Measurements from ENCODE around the gene NEBL. TPM values are rescaled to one million over a fixed set of nuclear protein-coding genes. Genes with fewer than 3 reads are reported as not detected.
A peak's percentile ranks its signal among the peaks of the same experiment; 100 is the strongest.

NEBL gene
- total and polyA plus RNA-seq, 7 experiments from 2014 or later: 0.05 to 1.4 (median 0.13) TPM; not detected in 2

DNA sequence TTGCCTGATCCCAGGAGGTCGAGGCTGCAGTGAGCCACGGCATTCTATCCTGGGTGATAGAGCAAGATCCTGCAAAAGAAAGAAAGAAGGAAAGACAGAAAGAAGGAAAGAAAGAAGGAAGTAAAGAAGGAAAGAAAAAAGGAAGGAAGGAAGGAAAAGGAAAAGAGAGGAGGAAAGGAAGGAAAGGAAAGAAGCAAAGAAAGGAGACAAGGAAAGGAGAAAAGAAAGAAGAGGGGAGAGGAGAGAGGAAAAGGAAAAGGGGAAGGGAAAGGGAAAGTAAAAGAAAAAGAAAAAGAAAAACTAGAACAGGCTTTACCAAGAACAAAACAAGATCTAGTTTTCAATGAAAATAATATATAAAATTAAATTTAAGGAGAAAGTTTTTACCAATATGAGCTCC lies 15.0 kb downstream of the NEBL start:
- no peaks in the 10 kb centered on the region for H3K27me3 ChIP-seq (ENCODE audit: control insufficient read depth in 2 of 2, insufficient read depth in 2 of 2, low read length in 2 of 2)
- Mint-ChIP-seq H3K27me3 (peaks cover 0 to 16% (median 4%) of the 10 kb centered on the region in 5 donors), H3K36me3 (no peaks in the 10 kb centered on the region), H3K4me3 (no peak overlapping the region), H3K27ac (no peak overlapping the region), H3K4me1 (no peaks in the 10 kb centered on the region), H3K9me3 (peaks cover 0 to 5% (median 0%) of the 10 kb centered on the region in 11 donors)
- no peak overlapping the region for H3K27ac ChIP-seq (ENCODE audit: low read depth, low read length)
- DNase-seq (no peak), ATAC-seq (no peak)
- ChIA-PET CTCF (no interaction called here), POLR2A (no interaction called here)
- no peak overlapping the region for H3K4me3 ChIP-seq (ENCODE audit: low read length)
- no peaks in the 10 kb centered on the region for H3K4me1 ChIP-seq (ENCODE audit: control insufficient read depth in 2 of 2, insufficient read depth in 2 of 2, low read length in 2 of 2)
- no peaks in the 10 kb centered on the region for H3K36me3 ChIP-seq (ENCODE audit: control insufficient read depth in 2 of 3, insufficient read depth in 3 of 3, low read length in 3 of 3)
- intact Hi-C loops (cut with micrococcal nuclease): no loop called here
- H3K9me3 ChIP-seq (ENCODE audit: control insufficient read depth in 2 of 3, low read length in 3 of 3): no peaks in the 10 kb centered on the region

GRCh38 chr10:20879136-20879535 lies 18.0 kb downstream of the NEBL start:
- Histone ChIP-seq H3K4me1 (ENCODE audit: control insufficient read depth in 2 of 2, insufficient read depth in 2 of 2, low read length in 2 of 2) (no peaks in the 10 kb centered on the region), H3K27ac (ENCODE audit: low read depth, low read length) (no peak overlapping the region), H3K27me3 (ENCODE audit: control insufficient read depth in 2 of 2, insufficient read depth in 2 of 2, low read length in 2 of 2) (no peaks in the 10 kb centered on the region), H3K4me3 (ENCODE audit: low read length) (no peak overlapping the region), H3K9me3 (ENCODE audit: control insufficient read depth in 2 of 3, low read length in 3 of 3) (no peaks in the 10 kb centered on the region), H3K36me3 (ENCODE audit: control insufficient read depth in 2 of 3, insufficient read depth in 3 of 3, low read length in 3 of 3) (no peaks in the 10 kb centered on the region)
- peaks cover 0 to 5% (median 0%) of the 10 kb centered on the region in 11 donors for H3K9me3 Mint-ChIP-seq
- no peak overlapping the region for H3K4me3 Mint-ChIP-seq
- no peaks in the 10 kb centered on the region for H3K4me1 Mint-ChIP-seq
- H3K27me3 Mint-ChIP-seq: peaks cover 0 to 16% (median 4%) of the 10 kb centered on the region in 5 donors
- ATAC-seq (no peak), DNase-seq (no peak)
- H3K27ac Mint-ChIP-seq: no peak overlapping the region
- ChIA-PET CTCF (no interaction called here), POLR2A (no interaction called here)
- intact Hi-C loops (cut with micrococcal nuclease): no loop called here
- H3K36me3 Mint-ChIP-seq: no peaks in the 10 kb centered on the region

DNA sequence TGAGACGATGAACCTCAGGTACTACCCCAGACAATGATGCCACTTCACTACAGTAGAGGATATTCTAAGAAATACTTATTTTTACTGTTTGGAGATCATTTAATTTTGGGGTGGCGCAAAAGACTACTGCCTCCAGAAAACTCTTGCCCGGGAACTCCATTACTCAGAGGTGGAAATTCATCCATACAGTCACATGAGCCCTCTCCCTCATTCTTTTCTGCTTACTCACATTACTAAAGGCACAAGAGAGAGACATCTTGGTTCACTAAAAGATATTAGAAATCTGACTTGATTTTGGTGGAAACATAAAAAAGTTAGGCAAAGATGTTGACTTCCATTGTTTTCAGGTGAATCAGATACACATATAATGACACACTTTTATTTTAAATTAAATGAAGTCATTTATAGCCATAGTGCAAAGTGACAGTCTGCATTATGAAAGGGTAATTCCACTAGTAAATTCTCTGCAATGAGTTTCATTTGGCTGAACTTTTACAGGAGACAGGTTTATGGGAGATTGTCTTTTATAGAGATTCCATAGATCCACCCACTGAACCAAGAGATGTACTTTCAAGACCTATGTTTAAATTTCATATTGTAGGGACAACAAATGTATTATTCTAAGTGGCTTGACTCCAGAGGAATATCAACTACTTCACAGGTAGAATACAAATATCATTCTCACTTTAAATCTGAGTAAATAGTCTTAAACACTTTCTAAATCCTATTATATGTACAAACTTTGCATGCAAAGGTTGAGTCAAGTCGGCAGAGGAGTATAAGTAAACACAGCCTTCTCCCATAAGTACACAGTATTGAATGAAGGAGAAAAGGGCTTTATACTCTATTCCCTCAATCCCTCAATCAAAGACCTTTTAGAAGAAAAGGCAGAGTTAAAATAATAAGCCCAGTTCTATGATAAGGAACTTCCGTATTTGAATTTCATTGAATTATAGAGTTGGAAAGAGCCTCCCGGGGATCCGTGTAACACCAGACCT lies 18.8 kb downstream of the NEBL start:
- H3K27me3 ChIP-seq (ENCODE audit: control insufficient read depth in 2 of 2, insufficient read depth in 2 of 2, low read length in 2 of 2): no peaks in the 10 kb centered on the region
- peaks cover 0 to 16% (median 4%) of the 10 kb centered on the region in 5 donors for H3K27me3 Mint-ChIP-seq
- H3K36me3 ChIP-seq (ENCODE audit: control insufficient read depth in 2 of 3, insufficient read depth in 3 of 3, low read length in 3 of 3): no peaks in the 10 kb centered on the region
- H3K4me3 Mint-ChIP-seq: peak overlapping the region in 1 of 10 donors; percentile 12
- DNase-seq (no peak), ATAC-seq (no peak)
- CTCF ChIA-PET: no interaction called here
- peaks cover 0 to 5% (median 0%) of the 10 kb centered on the region in 11 donors for H3K9me3 Mint-ChIP-seq
- no peak overlapping the region for H3K27ac ChIP-seq (ENCODE audit: low read depth, low read length)
- no peaks in the 10 kb centered on the region for H3K9me3 ChIP-seq (ENCODE audit: control insufficient read depth in 2 of 3, low read length in 3 of 3)
- H3K4me3 ChIP-seq (ENCODE audit: low read length): no peak overlapping the region
- intact Hi-C loops (cut with micrococcal nuclease): no loop called here
- H3K36me3 Mint-ChIP-seq: no peaks in the 10 kb centered on the region
- H3K27ac Mint-ChIP-seq: no peak overlapping the region
- no peaks in the 10 kb centered on the region for H3K4me1 Mint-ChIP-seq
- POLR2A ChIA-PET: no interaction called here
- H3K4me1 ChIP-seq (ENCODE audit: control insufficient read depth in 2 of 2, insufficient read depth in 2 of 2, low read length in 2 of 2): no peaks in the 10 kb centered on the region

- Mint-ChIP-seq H3K9me3 (peaks cover 0 to 5% (median 0%) of the 10 kb centered on the region in 11 donors), H3K4me1 (no peaks in the 10 kb centered on the region), H3K4me3 (peak overlapping the region in 1 of 10 donors; percentile 12), H3K27ac (no peak overlapping the region), H3K27me3 (peaks cover 0 to 16% (median 4%) of the 10 kb centered on the region in 5 donors), H3K36me3 (no peaks in the 10 kb centered on the region)
- Histone ChIP-seq H3K4me1 (ENCODE audit: control insufficient read depth in 2 of 2, insufficient read depth in 2 of 2, low read length in 2 of 2) (no peaks in the 10 kb centered on the region), H3K36me3 (ENCODE audit: control insufficient read depth in 2 of 3, insufficient read depth in 3 of 3, low read length in 3 of 3) (no peaks in the 10 kb centered on the region), H3K4me3 (ENCODE audit: low read length) (no peak overlapping the region), H3K27ac (ENCODE audit: low read depth, low read length) (no peak overlapping the region), H3K9me3 (ENCODE audit: control insufficient read depth in 2 of 3, low read length in 3 of 3) (no peaks in the 10 kb centered on the region), H3K27me3 (ENCODE audit: control insufficient read depth in 2 of 2, insufficient read depth in 2 of 2, low read length in 2 of 2) (no peaks in the 10 kb centered on the region)
- no peak for DNase-seq
- ChIA-PET CTCF (no interaction called here), POLR2A (no interaction called here)
- intact Hi-C loops (cut with micrococcal nuclease): no loop called here
- ATAC-seq: no peak
These were observed 19.6 kb downstream of the NEBL start for GRCh38 chr10:20877554-20877953.

GRCh38 chr10:20874261-20874660 lies 22.9 kb downstream of the NEBL start:
- ChIA-PET CTCF (no interaction called here), POLR2A (no interaction called here)
- Mint-ChIP-seq H3K36me3 (no peaks in the 10 kb centered on the region), H3K27me3 (peaks cover 0 to 6% (median 4%) of the 10 kb centered on the region in 5 donors), H3K27ac (no peak overlapping the region), H3K4me1 (no peaks in the 10 kb centered on the region), H3K9me3 (peaks cover 0 to 5% (median 0%) of the 10 kb centered on the region in 11 donors), H3K4me3 (no peak overlapping the region)
- no peaks in the 10 kb centered on the region for H3K9me3 ChIP-seq (ENCODE audit: control insufficient read depth in 2 of 3, low read length in 3 of 3)
- DNase-seq (no peak), ATAC-seq (no peak)
- H3K27me3 ChIP-seq (ENCODE audit: control insufficient read depth in 2 of 2, insufficient read depth in 2 of 2, low read length in 2 of 2): no peaks in the 10 kb centered on the region
- no peaks in the 10 kb centered on the region for H3K4me1 ChIP-seq (ENCODE audit: control insufficient read depth in 2 of 2, insufficient read depth in 2 of 2, low read length in 2 of 2)
- no peaks in the 10 kb centered on the region for H3K36me3 ChIP-seq (ENCODE audit: control insufficient read depth in 2 of 3, insufficient read depth in 3 of 3, low read length in 3 of 3)
- no peak overlapping the region for H3K4me3 ChIP-seq (ENCODE audit: low read length)
- intact Hi-C loops (cut with micrococcal nuclease): no loop called here
- no peak overlapping the region for H3K27ac ChIP-seq (ENCODE audit: low read depth, low read length)

GRCh38 chr10:20871970-20872369 lies 25.1 kb downstream of the NEBL start:
- Mint-ChIP-seq H3K9me3 (peaks cover 0 to 6% (median 0%) of the 10 kb centered on the region in 11 donors), H3K27ac (no peak overlapping the region), H3K27me3 (peaks cover 0 to 6% (median 3%) of the 10 kb centered on the region in 5 donors), H3K4me3 (no peak overlapping the region), H3K36me3 (no peaks in the 10 kb centered on the region), H3K4me1 (no peaks in the 10 kb centered on the region)
- no peak for DNase-seq
- H3K27ac ChIP-seq (ENCODE audit: low read depth, low read length): no peak overlapping the region
- no peaks in the 10 kb centered on the region for H3K36me3 ChIP-seq (ENCODE audit: control insufficient read depth in 2 of 3, insufficient read depth in 3 of 3, low read length in 3 of 3)
- POLR2A ChIA-PET: no interaction called here
- no peaks in the 10 kb centered on the region for H3K27me3 ChIP-seq (ENCODE audit: control insufficient read depth in 2 of 2, insufficient read depth in 2 of 2, low read length in 2 of 2)
- H3K4me3 ChIP-seq (ENCODE audit: low read length): no peak overlapping the region
- CTCF ChIA-PET: no interaction called here
- H3K4me1 ChIP-seq (ENCODE audit: control insufficient read depth in 2 of 2, insufficient read depth in 2 of 2, low read length in 2 of 2): no peaks in the 10 kb centered on the region
- no peaks in the 10 kb centered on the region for H3K9me3 ChIP-seq (ENCODE audit: control insufficient read depth in 2 of 3, low read length in 3 of 3)
- intact Hi-C loops (cut with micrococcal nuclease): no loop called here
- no peak for ATAC-seq

GRCh38 chr10:20870834-20871233 lies 26.3 kb downstream of the NEBL start:
- Mint-ChIP-seq H3K9me3 (peaks cover 0 to 6% (median 0%) of the 10 kb centered on the region in 11 donors), H3K4me1 (no peaks in the 10 kb centered on the region), H3K4me3 (no peak overlapping the region), H3K27me3 (peaks cover 0 to 6% (median 3%) of the 10 kb centered on the region in 5 donors), H3K36me3 (no peaks in the 10 kb centered on the region), H3K27ac (no peak overlapping the region)
- H3K36me3 ChIP-seq (ENCODE audit: control insufficient read depth in 2 of 3, insufficient read depth in 3 of 3, low read length in 3 of 3): no peaks in the 10 kb centered on the region
- ChIA-PET CTCF (no interaction called here), POLR2A (no interaction called here)
- no peak overlapping the region for H3K27ac ChIP-seq (ENCODE audit: low read depth, low read length)
- intact Hi-C loops (cut with micrococcal nuclease): no loop called here
- H3K9me3 ChIP-seq (ENCODE audit: control insufficient read depth in 2 of 3, low read length in 3 of 3): no peaks in the 10 kb centered on the region
- H3K4me1 ChIP-seq (ENCODE audit: control insufficient read depth in 2 of 2, insufficient read depth in 2 of 2, low read length in 2 of 2): no peaks in the 10 kb centered on the region
- ATAC-seq: no peak
- DNase-seq: no peak
- H3K27me3 ChIP-seq (ENCODE audit: control insufficient read depth in 2 of 2, insufficient read depth in 2 of 2, low read length in 2 of 2): no peaks in the 10 kb centered on the region
- H3K4me3 ChIP-seq (ENCODE audit: low read length): no peak overlapping the region

Measured in naive thymus-derived CD4-positive, alpha-beta T cell (primary cell).